OCI-LY1 (cell line): ENCODE results near the gene PRKCA.

Experiments
- H2AFZ ChIP-seq: fragments of 200-600 bp; sonication (generic), shearing (Covaris generic); 2 replicates; pipeline ENCODE4 v1.6.0; 2014; ENCODE audit warnings: antibody characterized with exemption, mild to moderate bottlenecking, low read length
- H3F3A ChIP-seq: fragments of 200-600 bp; sonication (generic), shearing (Covaris generic); 2 replicates; pipeline ENCODE4 v1.6.0; 2014; ENCODE audit warnings: mild to moderate bottlenecking, antibody characterized with exemption, low read length, moderate library complexity; ENCODE audit not compliant: insufficient read depth
- H3K27ac ChIP-seq: fragments of 200-600 bp; sonication (generic); 2 replicates; pipeline ENCODE4 v1.5.1; 2014; ENCODE audit warnings: low read length, mixed run types, mild to moderate bottlenecking, low read depth; ENCODE audit not compliant: poor library complexity, severe bottlenecking
- H3K27me3 ChIP-seq: fragments of 200-600 bp; sonication (generic); 2 replicates; pipeline ENCODE4 v1.6.0; 2014; ENCODE audit warnings: antibody characterized with exemption, mild to moderate bottlenecking, low read length, moderate library complexity; ENCODE audit not compliant: insufficient read depth
- H3K36me3 ChIP-seq: fragments of 200-600 bp; sonication (generic); 2 replicates; pipeline ENCODE4 v1.6.1; 2014; ENCODE audit warnings: mild to moderate bottlenecking, antibody characterized with exemption, low read length, moderate library complexity, mixed read lengths; ENCODE audit not compliant: insufficient read depth
- H3K4me1 ChIP-seq: fragments of 200-600 bp; sonication (generic); 2 replicates; pipeline ENCODE4 v1.5.1; 2014; ENCODE audit warnings: mild to moderate bottlenecking, low read length, moderate library complexity; ENCODE audit not compliant: insufficient read depth, severe bottlenecking
- H3K4me2 ChIP-seq: fragments of 200-600 bp; sonication (generic), shearing (Covaris generic); 2 replicates; pipeline ENCODE4 v1.6.1; 2014; ENCODE audit warnings: low read length
- H3K4me3 ChIP-seq: fragments of 200-600 bp; sonication (generic); 2 replicates; pipeline ENCODE4 v1.5.1; 2014; ENCODE audit warnings: low read length, low read depth, mild to moderate bottlenecking, mixed read lengths; ENCODE audit not compliant: poor library complexity, severe bottlenecking
- H3K79me2 ChIP-seq: fragments of 200-600 bp; shearing (Covaris generic); 2 replicates; pipeline ENCODE4 v1.6.1; 2016; ENCODE audit warnings: mixed run types, low read length, mixed read lengths; ENCODE audit not compliant: insufficient read depth
- H3K9ac ChIP-seq: fragments of 200-600 bp; sonication (generic), shearing (Covaris generic); 2 replicates; pipeline ENCODE4 v1.6.1; 2014; ENCODE audit warnings: mild to moderate bottlenecking, low read length, mixed read lengths
- H3K9me2 ChIP-seq: fragments of 200-600 bp; sonication (generic), shearing (Covaris generic); 2 replicates; pipeline ENCODE4 v1.6.1; 2014; ENCODE audit warnings: low read depth, mild to moderate bottlenecking, low read length, mixed read lengths
- H3K9me3 ChIP-seq: fragments of 200-600 bp; shearing (Covaris generic); 2 replicates; pipeline ENCODE4 v1.6.1; 2014; ENCODE audit warnings: low read length, mixed read lengths
- H4K20me1 ChIP-seq: fragments of 200-600 bp; sonication (generic), shearing (Covaris generic); 2 replicates; pipeline ENCODE4 v1.6.0; 2016; ENCODE audit warnings: mild to moderate bottlenecking, low read length; ENCODE audit not compliant: insufficient read depth
- CTCF ChIP-seq: fragments of 200-600 bp; sonication (generic), shearing (Covaris generic); IDR thresholded peaks from 2 replicates; pipeline ENCODE4 v1.5.1; 2017; ENCODE audit warnings: mild to moderate bottlenecking, antibody characterized with exemption, low read length, moderate library complexity, mixed read lengths
- EZH2 ChIP-seq: fragments of 200-600 bp; sonication (generic), shearing (Covaris generic); IDR thresholded peaks from 2 replicates; pipeline ENCODE4 v1.8.0; 2017; ENCODE audit warnings: borderline replicate concordance, mixed run types, mild to moderate bottlenecking, antibody characterized with exemption, low read length, moderate library complexity, mixed read lengths

The PRKCA gene

GRCh38 chr17:66686601-66687000, 384.2 kb downstream of the PRKCA start:
- Histone ChIP-seq H3K9ac (no peak overlapping the region), H3K27ac (no peak overlapping the region), H3K36me3 (peaks cover 9% of the 10 kb centered on the region), H3K27me3 (no peaks in the 10 kb centered on the region), H3K79me2 (no peaks in the 10 kb centered on the region), H3K9me2 (no peaks in the 10 kb centered on the region), H3K4me1 (peaks cover 27% of the 10 kb centered on the region), H3K9me3 (no peaks in the 10 kb centered on the region), H4K20me1 (no peaks in the 10 kb centered on the region), H2AFZ (no peak overlapping the region), H3F3A (no peaks in the 10 kb centered on the region), H3K4me3 (no peak overlapping the region), H3K4me2 (no peak overlapping the region)
- no peak for TF ChIP-seq EZH2
- TF ChIP-seq CTCF = no peak

- H3F3A ChIP-seq = no peaks in the 10 kb centered on the region
- H3K4me3 ChIP-seq = no peak overlapping the region
- H3K36me3 ChIP-seq = peaks cover 10% of the 10 kb centered on the region
- no peaks in the 10 kb centered on the region for H4K20me1 ChIP-seq
- H3K9ac ChIP-seq = no peak overlapping the region
- no peaks in the 10 kb centered on the region for H3K27me3 ChIP-seq
- no peaks in the 10 kb centered on the region for H3K9me3 ChIP-seq
- H3K79me2 ChIP-seq = no peaks in the 10 kb centered on the region
- no peaks in the 10 kb centered on the region for H3K9me2 ChIP-seq
- TF ChIP-seq EZH2 = no peak
- TF ChIP-seq CTCF = no peak
- H2AFZ ChIP-seq = no peak overlapping the region
- H3K4me1 ChIP-seq = peaks cover 38% of the 10 kb centered on the region
- H3K27ac ChIP-seq = no peak overlapping the region
- H3K4me2 ChIP-seq = no peak overlapping the region
Measured at GRCh38 chr17:66687570-66688284, 385.3 kb downstream of the PRKCA start.

GRCh38 chr17:66689221-66689620, 386.8 kb downstream of the PRKCA start:
- Histone ChIP-seq H3F3A (no peaks in the 10 kb centered on the region), H3K27ac (peak overlapping the region; percentile 80), H3K9me2 (no peaks in the 10 kb centered on the region), H4K20me1 (no peaks in the 10 kb centered on the region), H3K4me3 (no peak overlapping the region), H3K4me2 (no peak overlapping the region), H3K79me2 (no peaks in the 10 kb centered on the region), H2AFZ (no peak overlapping the region), H3K4me1 (peaks cover 43% of the 10 kb centered on the region), H3K27me3 (no peaks in the 10 kb centered on the region), H3K9me3 (no peaks in the 10 kb centered on the region), H3K9ac (no peak overlapping the region; the same call in 1 of the 2 replicates), H3K36me3 (peaks cover 20% of the 10 kb centered on the region)
- TF ChIP-seq CTCF (no peak), EZH2 (no peak)
